Activated T-cell treated with anti-CD3 and anti-CD28 coated beads, Interleukin-2, amount 50 U/mL, for 24 hours (primary cell): ENCODE measurements around the gene GRAP.
"Not testable (repeated sequence)": the region's sequence is repeated elsewhere in the genome, so short reads cannot be mapped to it uniquely, and the experiment has no call there.

Experiments
- DNase-seq: peaks from one replicate; pipeline ENCODE4 v3.0.0-alpha.2; 2020
- H3K27ac Mint-ChIP-seq: 2 replicates; pipeline ENCODE4 v1.8.0; 2020; ENCODE audit warnings: mild to moderate bottlenecking, mixed read lengths
- H3K27me3 Mint-ChIP-seq: 2 replicates; pipeline ENCODE4 v1.8.0; 2020; ENCODE audit warnings: mixed read lengths
- H3K36me3 Mint-ChIP-seq: 2 replicates; pipeline ENCODE4 v1.8.0; 2020; ENCODE audit warnings: low read depth, mixed read lengths
- H3K4me1 Mint-ChIP-seq: 2 replicates; pipeline ENCODE4 v1.8.0; 2020; ENCODE audit warnings: low read depth, mixed read lengths
- H3K4me3 Mint-ChIP-seq: 2 replicates; pipeline ENCODE4 v1.8.0; 2020; ENCODE audit warnings: mild to moderate bottlenecking, moderate library complexity, mixed read lengths
- H3K9me3 Mint-ChIP-seq: 2 replicates; pipeline ENCODE4 v1.8.0; 2020; ENCODE audit warnings: mixed read lengths

The GRAP gene

DNA sequence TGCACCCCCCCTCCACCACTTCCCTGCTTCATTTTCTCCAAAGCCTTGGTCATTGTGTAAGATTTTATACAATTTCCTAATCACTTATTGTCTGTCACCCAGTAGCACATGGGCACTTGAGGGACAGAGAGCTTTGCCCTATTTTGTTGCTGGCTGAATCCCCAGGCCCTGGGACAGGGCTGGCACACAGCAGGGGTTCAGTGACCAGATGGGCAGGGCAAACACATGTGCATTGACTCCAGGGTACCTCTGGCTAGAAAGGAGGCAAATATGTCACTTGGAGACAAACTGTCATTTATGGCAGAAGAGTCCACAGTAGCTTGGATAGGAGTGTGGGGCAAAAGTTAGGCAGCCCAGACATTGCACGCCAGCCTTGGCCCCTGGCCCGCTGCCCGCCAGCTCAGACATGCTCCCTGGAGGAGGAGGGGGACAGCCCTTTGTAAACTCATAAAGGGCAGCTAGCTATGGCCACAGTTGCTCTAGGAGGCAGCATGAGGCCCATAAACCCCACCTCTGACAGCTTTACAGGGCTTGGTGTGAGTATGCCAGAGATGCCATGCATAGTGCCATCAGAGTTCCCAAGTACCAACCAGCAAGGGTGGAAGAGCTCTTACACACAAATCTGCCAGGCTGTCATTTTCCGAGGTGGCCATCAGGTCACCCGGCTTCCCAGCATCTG, 15.8 kb downstream of the GRAP start:
- H3K27ac Mint-ChIP-seq, H3K4me3 Mint-ChIP-seq, H3K9me3 Mint-ChIP-seq, H3K4me1 Mint-ChIP-seq, H3K27me3 Mint-ChIP-seq, DNase-seq, H3K36me3 Mint-ChIP-seq: not testable (repeated sequence)

DNA sequence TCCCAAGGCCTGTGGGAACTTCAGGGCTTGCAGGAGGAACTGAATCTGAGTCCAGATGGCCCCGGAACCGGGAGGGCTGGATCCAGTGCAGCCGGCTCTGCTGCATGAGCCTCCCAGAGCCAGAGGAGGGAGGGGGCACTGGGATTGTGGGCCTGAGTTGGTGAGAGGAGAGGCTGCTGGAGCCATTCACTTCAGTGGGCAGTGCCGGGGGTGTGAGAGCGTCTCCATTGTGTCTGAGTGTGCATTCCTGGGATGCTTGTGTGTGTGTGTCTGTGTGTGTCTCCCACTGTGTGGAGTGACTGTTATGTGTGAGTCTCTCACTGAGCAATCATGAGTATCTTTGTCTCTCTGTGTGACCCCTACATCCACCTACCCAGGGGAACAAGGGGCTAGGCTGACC, 17.0 kb downstream of the GRAP start:
- not testable (repeated sequence) for H3K27me3 Mint-ChIP-seq, H3K27ac Mint-ChIP-seq, H3K4me1 Mint-ChIP-seq, DNase-seq, H3K36me3 Mint-ChIP-seq, H3K9me3 Mint-ChIP-seq, H3K4me3 Mint-ChIP-seq

DNA sequence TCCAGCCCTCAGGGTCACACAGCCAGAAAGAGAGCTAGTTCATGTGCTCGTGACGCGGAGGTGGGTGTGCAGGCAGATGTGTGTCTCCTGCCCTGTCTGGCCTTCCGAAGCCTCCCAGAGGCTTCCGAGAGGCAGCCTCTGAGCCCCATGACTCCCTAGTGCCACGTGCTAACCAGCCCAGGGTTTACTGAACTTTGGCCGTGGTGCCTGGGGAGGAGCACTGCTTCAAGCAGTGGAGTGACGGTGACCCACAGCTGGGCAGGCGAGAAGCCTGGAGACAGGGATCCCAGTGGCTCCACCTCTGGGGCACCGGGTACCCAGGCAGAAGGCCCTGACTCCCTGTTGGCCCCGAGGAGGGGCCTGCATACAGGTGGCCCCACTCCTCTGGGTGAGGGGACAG, 18.1 kb downstream of the GRAP start:
- H3K36me3 Mint-ChIP-seq, DNase-seq, H3K4me3 Mint-ChIP-seq, H3K27me3 Mint-ChIP-seq, H3K9me3 Mint-ChIP-seq, H3K27ac Mint-ChIP-seq: not testable (repeated sequence)
- peaks cover 14% of the 10 kb centered on the region for H3K4me1 Mint-ChIP-seq

DNA sequence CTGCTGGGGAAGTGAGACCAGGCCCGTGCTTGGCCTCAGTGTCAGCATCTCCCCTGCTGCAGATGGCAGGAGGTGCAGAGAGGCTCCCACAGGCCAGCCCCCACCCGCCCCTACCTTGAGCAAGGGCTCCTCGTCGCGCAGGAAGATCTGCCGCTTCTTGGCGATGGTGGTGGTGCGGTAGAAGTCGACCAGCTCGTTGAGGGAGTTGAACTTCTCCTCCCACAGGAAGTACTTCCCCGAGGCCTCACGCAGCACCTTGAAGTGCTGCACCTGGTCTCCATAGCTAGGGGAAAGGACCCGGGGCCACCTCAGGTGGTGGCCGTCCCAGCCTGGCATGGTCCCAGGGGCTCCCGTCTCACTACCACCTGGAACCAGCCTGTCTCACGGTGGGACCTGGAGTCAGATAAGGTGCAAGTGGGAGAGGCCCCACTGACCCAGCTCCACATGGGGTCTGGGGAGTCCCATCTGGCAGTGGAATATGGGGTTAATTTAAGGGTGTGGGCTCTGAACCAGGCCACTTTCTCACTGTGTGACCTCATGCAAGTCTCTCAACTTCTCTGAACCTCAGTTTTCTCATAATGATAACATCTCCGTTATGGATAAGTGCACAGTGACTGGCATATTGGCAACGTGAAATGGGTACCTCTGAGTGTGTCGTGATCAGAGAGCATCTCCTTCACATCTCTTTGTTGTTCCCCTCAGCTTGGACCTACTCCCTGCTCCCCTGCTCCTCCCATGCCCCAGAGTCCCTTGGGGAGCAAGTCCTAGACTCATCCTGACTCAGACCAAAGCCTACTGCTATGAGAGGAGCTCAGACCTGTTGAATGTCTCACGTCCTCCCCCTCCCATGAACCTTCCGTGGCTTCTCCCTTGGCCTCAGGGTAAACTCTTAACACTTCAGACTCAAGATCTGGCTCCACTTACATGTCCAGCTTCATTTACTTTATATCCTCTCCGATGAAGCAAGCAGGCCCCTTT, 22.4 kb downstream of the GRAP start:
- no peak overlapping the region for H3K4me3 Mint-ChIP-seq
- peaks cover 22% of the 10 kb centered on the region for H3K36me3 Mint-ChIP-seq
- H3K9me3 Mint-ChIP-seq: no peaks in the 10 kb centered on the region
- peak overlapping the region; percentile 88 for H3K27ac Mint-ChIP-seq
- no peaks in the 10 kb centered on the region for H3K27me3 Mint-ChIP-seq
- H3K4me1 Mint-ChIP-seq: peaks cover 16% of the 10 kb centered on the region
- peak; percentile 56 for DNase-seq

DNA sequence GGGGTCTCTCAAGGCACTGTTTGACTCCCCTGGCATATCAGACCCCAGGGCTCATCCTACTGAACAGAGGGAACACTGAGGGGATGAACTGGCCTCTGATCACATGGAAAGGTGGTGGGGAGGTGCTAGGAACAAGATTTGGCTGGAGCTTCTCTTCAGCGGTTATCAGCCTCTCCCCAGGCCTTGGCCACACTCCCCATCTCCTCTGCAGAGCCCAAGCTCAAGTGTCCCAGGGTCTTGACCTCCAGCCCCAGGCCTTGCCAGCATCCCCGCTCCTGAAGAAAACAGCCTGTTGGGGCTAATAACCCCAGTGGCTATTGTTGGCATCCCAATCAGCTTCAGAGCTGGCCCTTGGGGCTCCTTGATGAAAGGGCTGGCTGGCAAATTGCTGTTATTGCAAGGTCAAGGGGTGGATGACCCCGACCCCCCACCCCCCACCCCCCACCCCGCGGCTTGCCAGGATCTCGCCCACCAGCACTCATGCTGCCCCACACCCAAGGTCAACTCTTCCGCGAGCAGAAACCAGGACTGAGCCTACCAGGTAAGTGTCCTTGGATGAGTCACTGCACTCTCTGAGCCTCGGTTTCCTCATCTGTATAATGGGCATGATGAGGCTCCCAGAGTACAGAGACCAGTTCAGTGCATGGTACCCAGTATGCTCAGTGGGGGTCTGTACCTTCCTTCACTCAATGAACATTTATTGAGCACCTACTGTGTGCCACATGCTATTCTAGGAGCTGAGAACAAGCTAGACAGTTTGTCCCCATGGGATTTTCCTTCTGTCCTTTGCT, 23.4 kb downstream of the GRAP start:
- no peaks in the 10 kb centered on the region for H3K27me3 Mint-ChIP-seq
- H3K36me3 Mint-ChIP-seq: peaks cover 22% of the 10 kb centered on the region
- no peak for DNase-seq
- peak overlapping the region; percentile 27 for H3K27ac Mint-ChIP-seq
- H3K4me3 Mint-ChIP-seq: no peak overlapping the region
- peaks cover 16% of the 10 kb centered on the region for H3K4me1 Mint-ChIP-seq
- H3K9me3 Mint-ChIP-seq: no peaks in the 10 kb centered on the region

DNA sequence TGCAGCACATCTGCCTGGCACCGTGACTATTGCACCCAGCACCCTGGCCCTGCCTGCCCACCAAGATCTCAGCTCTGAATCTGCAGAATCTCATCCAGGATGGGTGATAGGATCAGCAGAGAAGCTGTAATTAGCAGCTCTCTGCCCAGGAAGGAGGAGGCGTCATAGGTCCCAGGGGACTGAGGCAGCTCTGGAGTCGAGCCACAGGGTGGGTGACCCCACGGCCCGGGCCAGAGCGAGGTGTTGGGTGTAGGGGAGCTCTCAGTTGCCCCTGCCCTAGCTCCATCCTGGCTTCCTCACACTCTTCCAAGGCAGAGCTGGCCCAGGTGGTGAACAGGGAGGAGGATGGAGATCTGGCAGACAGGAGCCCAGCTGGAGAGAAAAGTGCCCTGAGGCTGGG, 24.0 kb downstream of the GRAP start:
- DNase-seq: no peak
- peaks cover 16% of the 10 kb centered on the region for H3K4me1 Mint-ChIP-seq
- H3K36me3 Mint-ChIP-seq: peaks cover 22% of the 10 kb centered on the region
- H3K27ac Mint-ChIP-seq: peak overlapping the region; percentile 56
- H3K27me3 Mint-ChIP-seq: no peaks in the 10 kb centered on the region
- H3K4me3 Mint-ChIP-seq: no peak overlapping the region
- no peaks in the 10 kb centered on the region for H3K9me3 Mint-ChIP-seq

DNA sequence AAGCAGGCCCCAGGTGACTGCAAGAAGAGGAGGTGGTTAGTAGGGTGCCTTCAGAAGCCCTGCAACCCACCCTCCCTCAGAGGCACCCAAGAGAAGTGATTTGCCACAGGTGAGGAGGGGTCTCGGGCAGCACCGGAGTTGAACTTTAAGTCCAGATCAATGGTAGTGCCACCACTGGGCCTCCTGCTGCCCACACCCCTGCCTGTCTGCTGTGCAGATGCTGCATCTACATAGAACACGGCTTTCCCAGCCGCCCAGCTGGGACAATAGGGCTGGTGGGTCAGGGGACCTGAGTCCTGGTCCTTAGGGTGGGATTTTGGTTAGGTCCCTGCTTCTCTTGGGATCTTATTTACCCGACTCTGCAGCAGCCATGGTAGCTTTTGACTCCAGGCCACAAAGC, 24.6 kb downstream of the GRAP start:
- H3K36me3 Mint-ChIP-seq: peaks cover 22% of the 10 kb centered on the region
- no peaks in the 10 kb centered on the region for H3K27me3 Mint-ChIP-seq
- peaks cover 16% of the 10 kb centered on the region for H3K4me1 Mint-ChIP-seq
- H3K4me3 Mint-ChIP-seq: no peak overlapping the region
- H3K9me3 Mint-ChIP-seq: no peaks in the 10 kb centered on the region
- H3K27ac Mint-ChIP-seq: no peak overlapping the region
- DNase-seq: no peak

DNA sequence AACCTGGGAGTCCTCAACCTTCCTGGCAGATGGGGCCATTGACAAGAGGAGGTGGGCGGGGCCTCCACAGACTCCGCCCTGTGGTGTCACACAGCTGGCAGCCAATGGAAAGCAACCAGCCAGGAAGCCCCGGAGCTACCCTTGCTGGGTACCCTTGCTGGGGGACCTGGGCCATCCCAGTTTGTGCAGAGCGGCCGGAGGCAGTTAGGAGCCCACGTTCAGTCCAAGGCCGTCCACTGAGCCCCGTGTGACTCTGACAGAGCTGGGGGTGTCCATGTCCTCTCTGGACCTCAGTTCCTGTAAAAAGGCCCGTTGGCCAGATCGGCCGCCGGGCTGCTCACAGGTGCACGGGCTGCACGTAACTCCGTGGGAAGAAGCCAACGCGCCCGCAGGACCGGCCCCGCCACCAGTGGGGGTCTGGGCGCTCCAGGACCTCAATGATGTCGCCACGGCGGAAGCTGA, 25.1 kb downstream of the GRAP start:
- Mint-ChIP-seq H3K27ac (no peak overlapping the region), H3K9me3 (no peaks in the 10 kb centered on the region), H3K27me3 (no peaks in the 10 kb centered on the region), H3K36me3 (peaks cover 22% of the 10 kb centered on the region), H3K4me3 (no peak overlapping the region), H3K4me1 (peaks cover 16% of the 10 kb centered on the region)
- DNase-seq: peak; percentile 68

DNA sequence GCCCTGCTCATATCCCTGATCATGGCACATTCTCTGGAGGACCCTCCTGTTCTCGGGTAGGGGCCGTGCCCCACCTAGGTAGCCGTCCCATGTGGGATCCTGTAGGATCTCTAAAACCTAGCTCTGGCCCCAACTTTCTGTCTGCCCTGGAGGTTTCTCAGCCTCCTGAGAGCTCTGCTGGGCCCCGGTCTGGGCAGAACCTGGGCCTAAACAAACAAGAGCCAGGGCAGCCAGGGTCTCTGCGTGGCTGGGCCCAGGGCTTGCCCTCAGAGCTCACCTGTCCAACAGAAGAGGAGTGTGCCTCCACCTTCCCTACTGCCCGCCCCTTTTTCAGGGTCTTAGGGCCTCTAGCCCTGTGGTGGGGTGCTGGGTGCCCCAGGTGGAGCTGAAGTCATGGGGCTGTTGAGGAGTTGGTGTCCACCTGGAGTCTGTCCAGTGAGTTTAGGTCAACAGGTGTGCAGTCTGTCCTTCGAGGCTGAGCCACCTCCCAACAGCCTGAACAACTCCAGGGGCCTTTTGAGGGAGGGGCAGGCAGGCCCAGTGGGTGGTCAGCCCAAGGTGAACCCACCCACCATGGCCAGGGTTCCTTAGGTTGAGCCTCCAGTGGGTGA, 25.6 kb downstream of the GRAP start:
- not testable (repeated sequence) for H3K27me3 Mint-ChIP-seq, H3K4me3 Mint-ChIP-seq, H3K27ac Mint-ChIP-seq, DNase-seq, H3K9me3 Mint-ChIP-seq
- H3K36me3 Mint-ChIP-seq: peaks cover 22% of the 10 kb centered on the region
- H3K4me1 Mint-ChIP-seq: peaks cover 16% of the 10 kb centered on the region

DNA sequence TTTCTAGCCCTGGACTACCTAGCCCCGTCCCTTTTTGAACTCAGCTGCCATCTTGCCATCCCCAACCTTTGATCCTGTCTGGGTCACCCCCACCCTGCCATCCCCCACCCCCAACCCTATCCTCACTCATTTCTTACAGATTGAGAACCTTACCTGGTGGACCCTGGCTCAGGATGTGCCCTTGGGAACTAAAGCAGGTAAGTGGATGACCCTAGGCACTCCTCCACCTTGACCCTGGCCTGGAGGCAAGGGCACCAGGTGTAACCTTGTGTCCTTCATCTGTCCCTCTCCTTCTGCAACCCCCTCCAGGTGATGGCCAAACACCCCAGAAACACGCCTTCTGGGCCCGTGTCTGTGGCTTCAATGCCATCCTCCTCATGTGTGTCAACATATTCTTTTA, 26.7 kb downstream of the GRAP start:
- Mint-ChIP-seq H3K27me3 (no peaks in the 10 kb centered on the region), H3K27ac (peak overlapping the region; percentile 55), H3K36me3 (peaks cover 22% of the 10 kb centered on the region), H3K9me3 (no peaks in the 10 kb centered on the region), H3K4me3 (no peak overlapping the region), H3K4me1 (peaks cover 15% of the 10 kb centered on the region)
- DNase-seq: no peak

DNA sequence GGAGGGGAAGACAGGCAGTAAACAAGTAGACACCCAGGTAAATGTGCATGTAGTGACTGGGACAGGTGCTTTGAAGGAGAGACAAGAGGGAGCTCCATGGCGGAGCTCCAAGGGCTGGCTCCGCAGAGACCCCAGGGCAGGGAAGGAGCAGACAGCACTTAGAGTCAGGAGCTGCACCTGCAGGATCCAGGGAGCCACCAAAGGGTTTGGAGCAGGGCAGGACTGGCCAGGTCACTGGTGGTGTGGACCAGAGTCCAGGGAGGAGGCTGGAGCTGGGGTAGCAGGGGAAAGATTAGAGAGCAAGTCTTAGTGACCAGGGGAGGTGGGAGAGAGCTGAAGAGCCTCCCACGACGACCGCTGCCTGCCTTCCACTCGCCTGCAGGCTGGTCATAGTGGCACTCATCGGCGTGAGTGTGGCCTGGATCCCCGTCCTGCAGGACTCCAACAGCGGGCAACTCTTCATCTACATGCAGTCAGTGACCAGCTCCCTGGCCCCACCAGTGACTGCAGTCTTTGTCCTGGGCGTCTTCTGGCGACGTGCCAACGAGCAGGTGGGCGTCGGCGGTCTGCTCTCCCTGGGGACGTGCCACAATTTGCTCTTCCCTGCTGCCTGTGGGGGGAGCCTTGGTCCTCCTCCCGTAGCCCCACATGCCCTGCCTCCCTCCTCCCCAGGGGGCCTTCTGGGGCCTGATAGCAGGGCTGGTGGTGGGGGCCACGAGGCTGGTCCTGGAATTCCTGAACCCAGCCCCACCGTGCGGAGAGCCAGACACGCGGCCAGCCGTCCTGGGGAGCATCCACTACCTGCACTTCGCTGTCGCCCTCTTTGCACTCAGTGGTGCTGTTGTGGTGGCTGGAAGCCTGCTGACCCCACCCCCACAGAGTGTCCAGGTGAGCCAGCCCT, 27.5 kb downstream of the GRAP start:
- DNase-seq: no peak
- Mint-ChIP-seq H3K27me3 (no peaks in the 10 kb centered on the region), H3K4me3 (no peak overlapping the region), H3K36me3 (peaks cover 21% of the 10 kb centered on the region), H3K4me1 (peaks cover 8% of the 10 kb centered on the region), H3K27ac (peak overlapping the region; percentile 26), H3K9me3 (no peaks in the 10 kb centered on the region)

DNA sequence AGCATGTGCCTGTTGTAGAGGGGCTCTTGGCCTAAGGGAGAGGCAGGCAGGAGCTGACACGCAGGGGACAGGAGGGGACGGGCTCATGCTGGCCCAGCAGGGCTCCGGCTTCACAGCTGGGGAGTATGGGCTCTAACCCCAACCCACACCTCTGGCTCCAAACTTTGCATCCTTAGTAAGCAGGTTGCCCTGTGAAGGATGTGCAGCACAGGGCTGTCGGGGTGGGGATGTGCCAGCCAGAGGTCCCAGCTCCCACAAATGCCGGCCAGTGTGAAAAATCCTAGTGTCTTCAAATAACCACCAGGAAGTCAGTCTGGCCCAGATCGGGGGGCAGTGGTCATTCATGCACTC, 28.2 kb downstream of the GRAP start:
- peaks cover 21% of the 10 kb centered on the region for H3K36me3 Mint-ChIP-seq
- peaks cover 2% of the 10 kb centered on the region for H3K4me1 Mint-ChIP-seq
- no peaks in the 10 kb centered on the region for H3K9me3 Mint-ChIP-seq
- H3K4me3 Mint-ChIP-seq: no peak overlapping the region
- no peaks in the 10 kb centered on the region for H3K27me3 Mint-ChIP-seq
- peak overlapping the region; percentile 26 for H3K27ac Mint-ChIP-seq
- no peak for DNase-seq

DNA sequence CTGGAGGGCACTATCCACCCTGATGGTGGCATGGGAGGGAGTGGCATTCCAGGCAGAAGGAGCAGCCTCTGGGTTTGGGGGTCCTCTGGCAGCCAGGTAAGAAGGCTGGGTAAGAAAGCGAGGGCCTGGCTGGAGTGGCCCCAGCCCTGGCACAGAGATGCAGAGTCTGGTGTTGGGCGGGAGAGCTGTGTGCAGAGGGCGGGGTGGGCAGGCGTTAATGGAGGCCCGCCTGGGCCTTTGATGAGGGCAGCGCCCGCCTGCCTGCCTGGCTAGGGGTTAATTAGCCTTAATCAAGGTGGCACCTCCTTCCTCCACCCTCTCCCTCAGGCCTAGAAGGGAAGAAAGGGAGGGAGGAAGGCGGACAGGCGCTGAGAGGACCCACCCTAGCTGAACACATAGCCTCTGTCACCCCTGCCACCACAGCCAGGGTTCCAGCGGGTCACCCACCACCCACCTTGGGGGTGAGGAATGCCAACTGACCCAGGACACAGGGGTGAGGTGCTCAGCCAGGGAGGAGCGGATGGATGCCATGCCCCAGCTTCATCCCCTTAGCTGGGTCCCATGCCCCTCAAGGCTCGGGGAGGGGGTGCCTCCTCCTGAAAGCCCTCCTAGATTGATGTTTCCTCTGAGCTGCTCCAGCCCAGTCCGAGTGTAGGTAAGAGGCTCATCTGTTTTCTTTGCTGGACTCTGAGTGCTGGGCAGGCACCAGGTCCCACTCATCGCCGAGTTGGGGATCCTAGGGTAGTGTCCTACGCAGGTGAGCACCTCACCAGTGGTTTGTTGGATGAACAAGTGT, 28.8 kb downstream of the GRAP start:
- Mint-ChIP-seq H3K4me1 (peaks cover 2% of the 10 kb centered on the region), H3K9me3 (no peaks in the 10 kb centered on the region)

More for the DNA sequence above, 28.8 kb downstream of the GRAP start:
- no peak overlapping the region for H3K27ac Mint-ChIP-seq
- no peaks in the 10 kb centered on the region for H3K27me3 Mint-ChIP-seq
- no peak overlapping the region for H3K4me3 Mint-ChIP-seq
- H3K36me3 Mint-ChIP-seq: peaks cover 21% of the 10 kb centered on the region
- no peak for DNase-seq
